Thyroid gland (tissue), 4 donors: Measurements from ENCODE around the gene POMGNT1.

Source experiments
- CTCF ChIP-seq, 6 experiments: fragments of 200-600 bp in 3 of 6; fragments of 450-650 bp in 3 of 6; sonication (generic) in 3 of 6; IDR thresholded peaks; one replicate each; pipeline ENCODE4 v1.5.1; 2016 to 2019; ENCODE audit warnings: antibody characterized with exemption in 6 of 6, mild to moderate bottlenecking in 2 of 6, inconsistent platforms in 1 of 6, moderate library complexity in 1 of 6
- POLR2A ChIP-seq, 2 donors: fragments of 450-650 bp; IDR thresholded peaks; one replicate each; pipeline ENCODE4 v1.6.1; 2017; ENCODE audit warnings: antibody characterized with exemption in 2 of 2, mild to moderate bottlenecking in 2 of 2, moderate library complexity in 1 of 2

GRCh38 chr1:46219551-46220520, 21.6 kb upstream of the POMGNT1 start:
- TF ChIP-seq POLR2A (IDR thresholded peaks at IDR 0.05) (no peak), CTCF (IDR thresholded peaks at IDR 0.05) (no peak)
